NCI-H128 (cell line): ENCODE results near the gene MB.
"Not testable (repeated sequence)": the region's sequence is repeated elsewhere in the genome, so short reads cannot be mapped to it uniquely, and the experiment has no call there.

Source experiments
- DNase-seq: peaks from one replicate; lab custom pipeline; 2025; ENCODE audit not compliant: unreplicated experiment; lab: John Stamatoyannopoulos, UW

MB gene

GRCh38 chr22:35638001-35638400 is 20.9 kb upstream of the MB start:
- DNase-seq: no peak

GRCh38 chr22:35637254-35637653 is 20.1 kb upstream of the MB start:
- no peak for DNase-seq

DNA sequence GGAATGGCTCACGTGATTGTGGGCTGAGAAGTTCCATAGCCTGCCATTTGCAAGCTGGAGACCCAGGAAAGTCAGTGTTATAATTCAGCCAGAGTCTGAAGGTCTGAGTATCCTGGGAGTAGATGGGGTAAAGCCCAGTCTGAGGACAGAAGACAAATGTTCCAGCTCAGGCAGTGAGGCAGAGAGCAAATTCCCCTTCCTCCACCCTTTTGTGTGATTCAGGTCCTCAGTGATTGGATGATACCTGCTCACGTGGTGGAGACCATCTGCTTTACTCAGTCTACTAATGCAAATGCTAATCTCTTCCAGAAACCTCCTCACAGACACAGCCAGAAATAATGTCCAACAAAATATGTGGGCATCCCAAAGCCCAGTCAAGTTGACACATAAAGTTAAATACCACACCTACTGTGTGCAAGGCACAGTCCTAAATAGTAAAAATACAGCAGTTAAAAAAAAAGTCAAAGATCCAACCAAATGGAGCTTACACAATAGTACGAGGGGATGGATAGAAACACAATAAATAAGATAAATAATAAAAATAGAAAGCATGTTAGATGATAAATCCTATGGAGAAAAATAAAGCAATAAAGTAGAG is 17.9 kb upstream of the MB start:
- no peak for DNase-seq

- DNase-seq: no peak
These were observed 16.9 kb upstream of the MB start for GRCh38 chr22:35634015-35634414.

- DNase-seq: no peak
These were observed 16.4 kb upstream of the MB start for GRCh38 chr22:35633520-35633919.

GRCh38 chr22:35632935-35633334 is 15.8 kb upstream of the MB start:
- no peak for DNase-seq

DNA sequence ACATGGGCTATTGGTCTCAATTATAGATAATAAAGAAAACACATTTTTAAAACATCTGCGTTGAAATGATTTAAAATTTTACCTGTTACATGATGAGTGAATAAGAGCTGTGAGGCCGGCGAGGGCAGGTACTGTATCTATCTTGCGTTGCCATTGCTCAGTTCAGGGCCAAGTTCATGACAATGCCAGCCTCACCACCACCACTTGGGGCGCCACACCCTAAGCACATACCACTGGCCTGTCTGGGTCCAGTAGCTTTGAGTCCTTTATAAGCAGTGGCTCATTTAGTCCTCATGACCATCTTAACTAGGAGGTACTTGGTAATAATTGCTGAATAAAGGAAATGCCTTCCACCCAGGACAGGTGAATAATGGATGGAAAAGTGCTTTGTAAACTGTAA is 14.5 kb upstream of the MB start:
- DNase-seq: no peak

- no peak for DNase-seq
These were observed 13.8 kb upstream of the MB start for GRCh38 chr22:35630891-35631290.

GRCh38 chr22:35630387-35630793 is 13.3 kb upstream of the MB start:
- DNase-seq: no peak

DNA sequence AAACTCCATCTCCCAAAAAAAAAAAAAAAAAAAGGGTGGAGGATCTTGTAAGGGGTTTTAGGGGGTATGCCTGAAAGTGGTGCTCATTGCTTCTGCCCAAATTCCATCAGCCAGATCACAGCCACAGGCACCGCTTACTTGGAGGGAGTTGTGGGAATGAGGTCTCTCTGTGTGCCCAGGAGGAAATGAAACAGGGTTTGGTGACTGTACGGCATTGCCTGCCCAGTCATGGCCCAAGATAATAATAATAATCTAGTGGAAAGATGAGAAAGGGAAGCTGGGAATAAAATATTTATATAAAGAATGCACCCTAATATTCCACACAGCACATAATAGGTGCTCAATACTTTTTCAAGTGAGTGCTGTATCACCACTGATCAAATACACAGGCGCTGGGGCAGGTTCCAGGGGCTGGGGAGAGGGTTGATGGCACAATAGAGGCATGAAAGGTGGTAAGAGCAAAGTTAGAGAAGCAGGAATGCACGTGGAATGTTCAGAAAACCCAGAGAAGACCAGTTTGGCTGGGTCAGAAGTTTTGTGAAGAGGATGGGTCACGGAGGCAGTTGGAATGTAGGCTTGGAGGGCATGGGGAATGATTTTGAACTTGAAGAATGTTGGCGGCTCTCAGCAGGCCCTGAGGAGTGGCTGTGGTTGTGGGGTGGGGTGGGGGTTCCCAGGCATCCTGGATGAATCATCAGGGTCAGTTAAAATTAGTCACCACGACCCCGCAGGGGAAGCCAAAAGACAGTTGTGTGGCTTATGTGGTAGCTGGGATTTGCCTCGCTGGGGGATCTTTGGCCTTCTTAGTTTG is 12.5 kb upstream of the MB start:
- DNase-seq: no peak

- DNase-seq: no peak
These were observed 11.6 kb upstream of the MB start for GRCh38 chr22:35628732-35629131.

DNA sequence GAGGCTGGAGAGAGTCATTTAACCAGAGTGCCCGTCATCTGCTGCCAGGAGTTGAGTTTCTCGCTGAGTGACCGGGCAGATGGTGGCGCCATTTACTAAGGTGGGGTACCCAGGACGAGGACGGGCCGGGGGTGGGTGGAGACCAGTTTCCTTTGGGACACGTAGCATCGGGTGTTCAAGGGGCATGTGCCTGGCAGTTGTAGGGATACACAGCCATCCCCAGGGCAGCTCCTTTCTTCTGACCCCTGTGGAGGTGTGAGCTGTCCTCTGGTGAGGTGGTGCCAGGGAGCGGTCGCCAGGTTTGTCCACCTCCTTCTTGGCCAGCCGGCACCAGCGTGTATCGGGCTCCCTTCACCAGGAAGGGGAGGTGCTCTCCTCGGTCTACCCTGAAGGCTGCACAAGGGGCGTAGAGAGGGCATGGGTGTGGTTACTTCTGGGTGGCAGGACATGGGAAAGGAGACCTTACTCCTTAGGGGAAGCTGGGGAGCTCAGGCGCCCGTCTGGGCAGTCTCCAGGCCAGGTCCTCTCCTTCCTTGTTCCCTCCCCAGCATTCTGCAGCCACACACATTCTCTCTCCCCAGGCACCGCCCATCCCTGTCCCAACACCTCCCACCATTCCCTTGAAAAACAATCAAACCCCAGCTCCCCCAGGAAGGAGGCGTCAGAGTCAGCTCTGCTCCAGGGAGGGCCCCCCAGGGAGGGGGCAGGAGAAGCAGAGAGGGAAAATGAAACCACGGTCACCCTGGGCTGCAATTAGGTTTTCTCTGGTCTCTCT is 10.3 kb upstream of the MB start:
- DNase-seq: peak; percentile 42

GRCh38 chr22:35625763-35626432 is 8.8 kb upstream of the MB start:
- DNase-seq: no peak

GRCh38 chr22:35624547-35624946 is 7.4 kb upstream of the MB start:
- no peak for DNase-seq

DNA sequence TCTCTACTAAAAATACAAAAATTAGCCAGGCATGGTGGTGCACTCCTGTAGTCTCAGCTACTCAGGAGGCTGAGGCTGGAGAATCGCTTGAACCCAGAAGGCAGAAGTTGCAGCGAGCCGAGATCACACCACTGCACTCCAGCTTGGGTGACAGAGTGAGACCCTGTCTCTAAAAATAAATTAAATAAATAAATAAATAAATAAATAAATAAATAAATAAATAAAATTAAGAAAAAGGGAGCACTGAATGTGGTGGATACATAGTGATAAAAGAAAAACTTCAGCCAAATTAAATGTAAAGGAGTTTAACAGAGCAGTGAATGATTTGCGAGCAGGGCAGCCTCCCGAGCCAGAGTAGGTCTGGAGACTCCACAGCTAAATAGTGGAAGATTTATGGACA is 6.8 kb upstream of the MB start:
- DNase-seq: not testable (repeated sequence)

DNA sequence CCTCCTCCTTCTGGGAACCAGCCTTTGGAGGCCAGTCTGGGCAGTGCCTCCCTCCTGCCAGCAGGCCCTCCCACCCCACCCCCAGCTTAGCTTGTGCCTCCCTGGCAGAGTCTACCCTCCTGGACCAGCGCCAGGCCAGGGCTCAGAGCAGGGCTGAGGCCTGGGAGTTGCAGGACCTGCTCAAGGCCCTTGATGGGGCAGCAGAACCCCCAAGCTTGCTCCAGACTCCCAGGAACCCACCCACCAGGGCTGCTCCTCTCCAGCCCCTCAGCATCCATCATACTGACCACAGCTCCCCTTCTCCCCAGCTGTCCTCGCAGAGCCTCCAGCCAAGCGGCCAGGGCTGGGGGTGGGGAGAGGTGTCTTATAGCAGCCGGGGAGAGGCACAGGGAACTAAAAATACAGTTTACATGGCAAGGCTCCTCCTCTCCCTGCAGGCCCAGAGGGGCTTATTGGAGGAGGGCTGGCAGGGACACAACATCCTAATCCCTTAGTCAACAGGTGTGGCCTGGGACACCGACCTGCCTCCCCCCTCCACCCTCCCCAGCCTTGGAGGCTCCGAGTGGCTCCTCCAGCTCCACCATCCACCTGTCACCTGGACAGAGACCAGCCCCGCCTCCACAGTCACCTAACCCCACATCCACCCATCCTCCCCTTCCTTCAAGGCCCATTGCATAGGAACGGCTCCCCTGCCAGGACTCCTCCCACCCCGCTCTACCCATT is 5.2 kb upstream of the MB start:
- DNase-seq: peak; percentile 4

GRCh38 chr22:35621451-35621850 is 4.3 kb upstream of the MB start:
- no peak for DNase-seq

DNA sequence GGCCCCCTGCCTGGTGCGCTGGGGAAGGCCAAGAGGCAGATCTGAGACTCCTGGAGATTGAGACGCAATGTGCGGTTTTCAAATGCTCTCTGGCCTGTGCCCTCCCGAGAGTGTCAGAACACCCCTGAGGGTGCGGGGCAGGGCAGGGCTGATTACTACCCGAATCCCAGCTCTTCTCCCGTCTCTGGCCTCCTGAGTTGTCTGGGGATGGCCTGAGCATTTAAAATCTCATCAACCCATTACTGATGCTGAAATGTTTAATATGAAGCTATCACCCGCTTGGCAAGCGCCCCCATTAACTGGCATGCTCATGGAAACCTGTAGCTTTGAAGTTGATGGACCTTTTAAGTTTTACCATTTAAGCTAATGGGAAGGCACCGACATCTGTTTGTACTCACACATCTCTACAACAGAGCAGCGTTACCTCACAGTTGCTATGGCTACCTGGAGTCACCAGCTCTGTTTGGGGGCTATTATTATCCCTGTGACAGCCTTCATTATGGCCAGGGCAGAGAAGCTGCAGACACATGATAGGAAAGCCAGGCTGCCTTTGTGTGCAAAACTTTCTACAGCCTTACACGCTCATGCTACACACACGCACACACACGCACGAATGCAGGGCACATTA is 3.6 kb upstream of the MB start:
- peak; percentile 2 for DNase-seq

DNA sequence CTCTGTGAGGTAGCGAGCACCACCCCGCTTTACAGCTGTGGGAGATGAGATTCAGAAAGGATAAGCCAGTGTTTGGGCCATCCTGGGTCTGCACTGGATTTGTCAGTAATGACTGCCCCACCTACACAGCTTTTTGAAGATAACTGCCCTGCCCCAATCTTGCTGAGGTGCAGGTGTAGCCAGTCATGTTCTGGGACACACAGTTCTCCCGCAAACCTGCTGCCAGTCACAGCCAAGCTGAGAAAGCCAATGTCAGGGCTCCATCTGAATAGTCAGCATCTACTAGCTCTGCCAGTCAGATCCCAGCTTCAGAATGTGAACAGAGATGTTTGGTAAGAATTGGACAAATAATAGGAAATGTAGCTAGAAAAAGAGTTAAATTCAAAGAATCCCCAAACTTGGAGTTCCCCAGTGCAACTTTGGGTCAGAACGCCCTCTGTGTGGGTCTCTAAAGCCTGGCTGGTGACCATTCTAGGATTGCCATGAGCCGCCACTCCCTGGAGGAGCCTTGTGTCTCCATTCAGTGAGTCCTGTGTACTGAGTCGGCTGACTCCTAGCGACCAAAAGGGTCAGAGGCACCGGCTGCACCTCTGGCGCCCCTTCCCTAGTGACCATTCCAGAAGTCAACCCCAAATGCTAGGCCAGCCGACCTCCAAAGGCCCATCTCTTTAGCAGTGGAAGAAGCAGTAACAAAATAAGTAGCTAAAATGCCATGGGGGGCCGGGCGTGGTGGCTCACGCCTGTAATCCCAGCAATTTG is 2.4 kb upstream of the MB start:
- DNase-seq: no peak
